Measurements from ENCODE around the gene DNAH11.

Gene DNAH11

GRCh38 chr7:21942955-21943354 lies 400.1 kb downstream of the DNAH11 start:
- no peak for DNase-seq

DNA sequence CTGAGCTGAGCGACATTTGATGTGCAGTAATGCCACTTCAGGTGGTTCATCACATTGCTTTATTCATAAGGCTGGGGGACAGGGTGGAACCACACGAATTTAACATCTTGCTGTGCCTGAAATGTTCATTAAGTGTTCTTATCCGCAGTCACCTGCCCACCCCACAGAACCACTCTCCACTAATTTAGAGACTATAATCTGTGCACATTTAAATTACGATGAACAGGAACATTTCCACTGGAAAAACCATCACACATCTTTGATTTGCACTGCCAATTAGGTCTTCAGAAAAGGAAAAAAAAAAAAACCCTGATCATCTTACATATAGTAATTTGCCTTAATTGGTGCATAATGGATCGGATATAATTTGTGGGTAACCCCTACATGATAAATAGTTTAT lies 400.6 kb downstream of the DNAH11 start:
- no peak for DNase-seq

GRCh38 chr7:21944616-21945453 lies 402.0 kb downstream of the DNAH11 start:
- peak; percentile 31 for DNase-seq

- peak; percentile 82 for DNase-seq
Observed at GRCh38 chr7:21945454-21946221, 402.8 kb downstream of the DNAH11 start, which contains the start of gene CDCA7L. CDCA7L (minus strand) TSS chr7:21945899; CDS start chr7:21945804, 95 bp downstream.

DNA sequence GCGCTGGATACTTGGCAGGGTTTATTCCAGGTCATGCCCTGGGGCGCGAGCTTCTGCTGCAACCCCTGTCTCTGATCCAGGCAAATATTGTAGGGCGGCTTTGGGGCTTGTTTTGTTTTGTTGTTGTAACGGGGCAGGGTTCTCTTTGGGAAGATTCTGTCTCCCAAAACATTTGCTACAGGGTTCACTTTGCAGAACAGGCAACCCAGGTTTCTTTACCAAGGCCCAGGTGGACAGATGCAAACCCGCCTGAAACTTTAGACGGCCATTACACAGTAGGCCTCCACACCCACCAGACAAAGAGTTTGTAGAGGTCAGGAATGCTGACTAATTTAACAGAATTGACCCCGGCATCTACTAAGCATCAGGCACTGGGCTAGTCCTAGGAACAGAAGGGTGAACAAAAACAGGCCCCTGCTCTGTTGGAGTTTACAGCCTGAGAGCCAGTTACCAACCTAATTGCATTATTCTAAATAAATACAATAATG lies 403.4 kb downstream of the DNAH11 start:
- no peak for DNase-seq

DNA sequence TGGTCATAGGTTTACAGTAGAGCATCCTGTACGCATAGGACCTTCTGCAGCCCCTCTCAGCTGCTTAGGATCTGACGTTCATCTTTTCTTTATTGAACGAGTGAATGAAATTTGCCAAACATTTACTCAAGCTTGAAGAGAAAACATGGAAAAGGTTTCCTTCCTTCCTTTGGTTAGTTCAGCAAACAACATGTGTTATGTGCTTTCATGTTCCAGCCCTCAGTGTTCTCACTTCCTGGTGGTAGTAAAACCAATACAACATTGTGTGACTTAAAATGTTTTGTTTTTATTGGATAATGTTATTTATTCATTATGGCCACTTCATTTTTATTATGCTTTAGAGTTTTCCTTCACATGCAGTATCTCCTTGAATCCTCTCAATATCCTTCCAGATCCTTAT lies 404.2 kb downstream of the DNAH11 start:
- no peak for DNase-seq

GRCh38 chr7:21947946-21948345 lies 405.1 kb downstream of the DNAH11 start:
- no peak for DNase-seq

DNA sequence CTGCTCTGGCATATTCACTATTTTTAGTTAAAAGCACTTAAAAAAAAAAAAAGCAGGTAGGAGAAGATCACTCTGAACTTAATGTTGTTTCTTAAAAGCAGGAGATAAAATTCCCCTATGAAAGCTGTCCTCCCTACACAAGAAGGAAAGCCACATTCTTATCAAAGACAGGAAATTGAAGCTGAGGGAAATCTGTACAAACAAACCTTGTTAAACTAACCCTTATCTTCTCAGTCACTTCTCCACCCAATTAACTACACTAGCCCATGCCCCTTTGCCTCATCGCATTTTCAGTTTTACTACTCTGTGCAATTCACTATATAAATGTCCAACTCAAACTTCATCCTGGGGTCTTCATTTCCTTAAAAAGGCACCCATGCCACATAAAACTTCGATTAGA lies 405.5 kb downstream of the DNAH11 start:
- DNase-seq, result no peak

- no peak for DNase-seq
Observed at GRCh38 chr7:21948887-21949540, 406.2 kb downstream of the DNAH11 start.

Data from CD4-positive, alpha-beta T cell treated with Interferon gamma for 1 hour (primary cell).